ENCODE data around the gene SDK1.

SDK1 gene

DNA sequence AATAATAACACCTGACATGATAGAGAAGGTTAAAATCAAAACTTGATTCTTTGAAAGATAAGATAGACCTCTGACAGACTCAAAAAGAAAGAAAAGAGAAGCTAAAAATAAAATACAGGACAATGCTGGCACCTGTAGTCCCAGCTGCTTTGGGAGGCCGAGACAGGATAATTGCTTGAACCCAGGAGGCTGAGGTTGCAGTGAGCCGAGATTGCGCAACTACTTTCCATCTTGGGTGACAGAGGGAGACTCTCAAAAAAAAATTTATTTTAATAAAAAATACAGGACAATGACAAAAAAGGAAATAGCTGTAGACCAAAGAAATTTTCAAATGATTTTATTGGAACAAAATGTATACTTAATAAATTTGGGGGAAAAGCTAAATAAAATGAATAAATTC lies 263.2 kb downstream of the SDK1 start (continued):
- no peak for TF ChIP-seq ZFP37 (tag by site-specific recombination; IDR thresholded peaks at IDR 0.05)
- no peak for TF ChIP-seq ZNF747 (tag by site-specific recombination; IDR thresholded peaks at IDR 0.05)
- no peak for TF ChIP-seq MZF1 (tag by site-specific recombination; IDR thresholded peaks at IDR 0.05; ENCODE audit: borderline replicate concordance)
- no peak for TF ChIP-seq PRDM10 (tag by site-specific recombination; IDR thresholded peaks at IDR 0.05)

DNA sequence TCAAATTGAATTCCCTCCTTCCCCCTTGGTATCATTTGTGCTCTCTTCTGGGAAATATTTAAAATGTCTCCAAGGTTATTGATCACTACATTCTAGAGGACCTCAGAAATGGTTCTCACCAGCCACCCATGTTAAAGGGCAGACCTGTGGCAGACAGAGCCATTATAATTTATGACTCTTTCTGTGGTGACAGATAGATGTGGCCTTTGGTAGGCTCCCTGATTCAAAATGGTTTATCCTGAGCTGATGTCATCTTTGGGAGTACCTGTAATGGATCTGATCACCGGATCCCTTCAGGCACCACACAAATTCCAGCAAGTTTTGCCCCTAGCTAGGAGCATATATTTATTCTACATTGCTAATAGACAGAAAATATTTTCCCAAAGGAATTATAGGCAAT lies 267.5 kb downstream of the SDK1 start:
- H3K36me3 ChIP-seq (ENCODE audit: control insufficient read depth in 2 of 2, insufficient read depth in 1 of 2, low read length in 2 of 2), result no peaks in the 10 kb centered on the region
- TF ChIP-seq ZNF623 (tag by site-specific recombination; IDR thresholded peaks at IDR 0.05) (no peak), PRDM10 (tag by site-specific recombination; IDR thresholded peaks at IDR 0.05) (peak; percentile 53), ZBTB1 (tag by site-specific recombination; IDR thresholded peaks at IDR 0.05) (no peak)
- CTCF ChIA-PET, result no interaction called here
- H3K4me1 ChIP-seq (ENCODE audit: control insufficient read depth, insufficient read depth, low read length), result 0 out of 2 replicates have a peak, but pooled peaks cover 3% of the 10 kb centered on the region
- POLR2A ChIA-PET, result no interaction called here
- no peaks in the 10 kb centered on the region for H3K9me3 ChIP-seq (ENCODE audit: control insufficient read depth, insufficient read depth, low read depth, low read length)
- H3K27ac ChIP-seq (ENCODE audit: extremely low read depth, low read depth, low read length), result no peak overlapping the region
- H3K4me3 ChIP-seq (ENCODE audit: low read depth, low read length), result no peak overlapping the region

- ChIA-PET POLR2A (no interaction called here), CTCF (interaction anchor here (1.0 kb wide), 1 partner anchor 26 kb away, joined by 4 read pairs; no protein-coding TSS in a partner anchor)
- Histone ChIP-seq H3K9me3 (ENCODE audit: control insufficient read depth, insufficient read depth, low read depth, low read length) (no peaks in the 10 kb centered on the region), H3K4me3 (ENCODE audit: low read depth, low read length) (no peak overlapping the region), H3K27ac (ENCODE audit: extremely low read depth, low read depth, low read length) (no peak overlapping the region), H3K4me1 (ENCODE audit: control insufficient read depth, insufficient read depth, low read length) (0 out of 2 replicates have a peak, but pooled peaks cover 4% of the 10 kb centered on the region), H3K36me3 (ENCODE audit: control insufficient read depth in 2 of 2, insufficient read depth in 1 of 2, low read length in 2 of 2) (no peaks in the 10 kb centered on the region)
- TF ChIP-seq ZNF670 (tag by site-specific recombination; IDR thresholded peaks at IDR 0.05; ENCODE audit: low read depth) (no peak), YY1 (tag by site-specific recombination; IDR thresholded peaks at IDR 0.05) (no peak), ZNF610 (tag by site-specific recombination; IDR thresholded peaks at IDR 0.05; ENCODE audit: borderline replicate concordance) (no peak), ZNF571 (tag by site-specific recombination; IDR thresholded peaks at IDR 0.05) (no peak), ZBTB20 (tag by site-specific recombination; IDR thresholded peaks at IDR 0.05) (no peak), ZNF148 (tag by site-specific recombination; IDR thresholded peaks at IDR 0.05; ENCODE audit: borderline replicate concordance) (no peak), ZNF510 (tag by site-specific recombination; IDR thresholded peaks at IDR 0.05; ENCODE audit: insufficient replicate concordance) (no peak), KLF10 (tag by site-specific recombination; IDR thresholded peaks at IDR 0.05) (no peak), KLF9 (tag by site-specific recombination; IDR thresholded peaks at IDR 0.05; ENCODE audit: low read depth) (no peak), ZNF16 (tag by site-specific recombination; IDR thresholded peaks at IDR 0.05; ENCODE audit: low read depth) (no peak), ZNF223 (tag by site-specific recombination; IDR thresholded peaks at IDR 0.05) (no peak), IKZF3 (tag by site-specific recombination; IDR thresholded peaks at IDR 0.05) (no peak), ZXDB (tag by site-specific recombination; IDR thresholded peaks at IDR 0.05) (no peak), ZNF530 (tag by site-specific recombination; IDR thresholded peaks at IDR 0.05; ENCODE audit: low read depth) (no peak), ZNF169 (tag by site-specific recombination; IDR thresholded peaks at IDR 0.05) (no peak)
- TF ChIP-seq, protein P1, sequence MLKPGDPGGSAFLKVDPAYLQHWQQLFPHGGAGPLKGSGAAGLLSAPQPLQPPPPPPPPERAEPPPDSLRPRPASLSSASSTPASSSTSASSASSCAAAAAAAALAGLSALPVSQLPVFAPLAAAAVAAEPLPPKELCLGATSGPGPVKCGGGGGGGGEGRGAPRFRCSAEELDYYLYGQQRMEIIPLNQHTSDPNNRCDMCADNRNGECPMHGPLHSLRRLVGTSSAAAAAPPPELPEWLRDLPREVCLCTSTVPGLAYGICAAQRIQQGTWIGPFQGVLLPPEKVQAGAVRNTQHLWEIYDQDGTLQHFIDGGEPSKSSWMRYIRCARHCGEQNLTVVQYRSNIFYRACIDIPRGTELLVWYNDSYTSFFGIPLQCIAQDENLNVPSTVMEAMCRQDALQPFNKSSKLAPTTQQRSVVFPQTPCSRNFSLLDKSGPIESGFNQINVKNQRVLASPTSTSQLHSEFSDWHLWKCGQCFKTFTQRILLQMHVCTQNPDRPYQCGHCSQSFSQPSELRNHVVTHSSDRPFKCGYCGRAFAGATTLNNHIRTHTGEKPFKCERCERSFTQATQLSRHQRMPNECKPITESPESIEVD (tag by site-specific recombination; IDR thresholded peaks at IDR 0.05), result no peak
These were observed 268.6 kb downstream of the SDK1 start for GRCh38 chr7:3569643-3570042.

Measured in HEK293 (cell line).